Sigmoid colon (tissue), 7 donors: ENCODE results near the gene GNGT1. TPM values are rescaled to one million over a fixed set of nuclear protein-coding genes. Genes with fewer than 3 reads are reported as not detected.
A peak's percentile ranks its signal among the peaks of the same experiment; 100 is the strongest.

ENCODE experiments used
- DNase-seq: peaks from one replicate; pipeline ENCODE4 v3.0.0-alpha.2; 2019
- H3K27ac ChIP-seq, 4 donors: fragments of 200-600 bp; sonication (generic); one replicate each; pipeline ENCODE4 v1.5.1; 2016 to 2019; ENCODE audit warnings: mild to moderate bottlenecking in 1 of 4
- H3K27me3 ChIP-seq, 3 donors: fragments of 200-600 bp; sonication (generic); one replicate each; pipeline ENCODE4 v1.5.1; 2019; ENCODE audit warnings: mild to moderate bottlenecking in 1 of 3
- H3K36me3 ChIP-seq, 4 donors: fragments of 200-600 bp; sonication (generic); one replicate each; pipeline ENCODE4 v1.5.1; 2016 to 2019
- H3K4me1 ChIP-seq, 4 donors: fragments of 200-600 bp; sonication (generic); one replicate each; pipeline ENCODE4 v1.5.1; 2017 to 2019
- H3K4me3 ChIP-seq, 4 donors: fragments of 200-600 bp; sonication (generic); one replicate each; pipeline ENCODE4 v1.5.1; 2017 to 2019; ENCODE audit warnings: mild to moderate bottlenecking in 2 of 4, moderate library complexity in 1 of 4
- H3K9me3 ChIP-seq, 4 donors: fragments of 200-600 bp in 3 of 4; sonication (generic) in 3 of 4; one replicate each; pipeline versions ENCODE4 v1.5.1 to v1.6.1; 2013 to 2019
- EP300 ChIP-seq, 4 donors: sonication (generic); formaldehyde crosslinking; IDR thresholded peaks; one replicate each; pipeline ENCODE4 v1.6.1; 2017; ENCODE audit warnings: antibody characterized with exemption in 4 of 4
- POLR2A ChIP-seq, 2 donors: fragments of 450-650 bp; IDR thresholded peaks; one replicate each; pipeline ENCODE4 v1.6.1; 2016; ENCODE audit warnings: antibody characterized with exemption in 2 of 2, mild to moderate bottlenecking in 2 of 2, moderate library complexity in 2 of 2
- POLR2AphosphoS5 ChIP-seq, 4 donors: sonication (generic); formaldehyde crosslinking; IDR thresholded peaks; one replicate each; pipeline ENCODE4 v1.6.1; 2017; ENCODE audit warnings: antibody characterized with exemption in 4 of 4
- WGBS, 2 donors: extraction: QIAGEN DNeasy Blood & Tissue Kit; methylation state at CpG; one replicate each; pipeline ENCODE4 v1.1.7; 2013; 5-methylcytosine and 5-hydroxymethylcytosine counted together
- intact Hi-C: fragments of 100-400 bp; cut with DNase I; formaldehyde crosslinking; loops from one replicate; pipeline ENCODE4 v1.15.1; 2023
- polyA plus RNA-seq, 3 donors: library from polyadenylated mRNA; stranded (reverse); fragments of 200-250 nt; gene quantifications; one replicate each; pipeline ENCODE4 v1.2.3, GENCODE V29; 2013
- total RNA-seq, 4 donors: library from RNA; depleted of rRNA; stranded (reverse); fragments of >200 nt; gene quantifications; one replicate each; pipeline ENCODE4 v1.1.0, GENCODE V29; 2016
- TF ChIP-seq, protein P1 (sequence below), 4 experiments: fragments of 450-650 bp in 3 of 4; fragments of 200-600 bp in 1 of 4; IDR thresholded peaks; one replicate each; pipeline ENCODE4 v1.5.1; 2016 to 2019; ENCODE audit warnings: antibody characterized with exemption in 4 of 4, mild to moderate bottlenecking in 3 of 4, moderate library complexity in 2 of 4
- donor health status: healthy with polysubstance abuse.
- donor health status: Bipolar disorder and iron deficiency.
- donor health status: healthy.

The GNGT1 gene
- total and polyA plus RNA-seq, 7 donors, result not detected

DNA sequence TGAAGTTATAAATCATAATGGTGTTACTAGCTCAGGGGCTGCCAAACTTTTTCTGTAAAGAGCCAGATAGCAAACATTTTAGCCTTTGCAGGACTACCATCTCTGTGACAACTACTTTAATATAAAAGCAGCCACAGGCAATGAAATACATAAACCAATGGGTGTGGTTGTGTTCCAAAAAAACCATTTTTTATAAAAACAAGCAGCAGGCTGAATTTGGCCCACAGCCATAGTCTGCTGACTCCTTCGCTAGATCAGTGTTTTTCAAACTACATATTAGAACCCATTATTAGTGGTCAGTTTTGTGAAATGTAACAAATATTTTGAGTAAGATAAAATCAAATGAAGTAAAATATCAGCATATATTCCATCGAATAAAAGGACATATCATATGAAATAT, 28.7 kb downstream of the GNGT1 start:
- Histone ChIP-seq H3K36me3 (no peaks in the 10 kb centered on the region), H3K9me3 (no peaks in the 10 kb centered on the region), H3K27ac (no peak overlapping the region), H3K4me1 (peaks cover 0 to 10% (median 0%) of the 10 kb centered on the region in 4 donors), H3K27me3 (no peaks in the 10 kb centered on the region), H3K4me3 (no peak overlapping the region)
- TF ChIP-seq POLR2AphosphoS5 (IDR thresholded peaks at IDR 0.05) (no peak), EP300 (IDR thresholded peaks at IDR 0.05) (no peak), POLR2A (IDR thresholded peaks at IDR 0.05) (no peak)
- TF ChIP-seq, protein P1, sequence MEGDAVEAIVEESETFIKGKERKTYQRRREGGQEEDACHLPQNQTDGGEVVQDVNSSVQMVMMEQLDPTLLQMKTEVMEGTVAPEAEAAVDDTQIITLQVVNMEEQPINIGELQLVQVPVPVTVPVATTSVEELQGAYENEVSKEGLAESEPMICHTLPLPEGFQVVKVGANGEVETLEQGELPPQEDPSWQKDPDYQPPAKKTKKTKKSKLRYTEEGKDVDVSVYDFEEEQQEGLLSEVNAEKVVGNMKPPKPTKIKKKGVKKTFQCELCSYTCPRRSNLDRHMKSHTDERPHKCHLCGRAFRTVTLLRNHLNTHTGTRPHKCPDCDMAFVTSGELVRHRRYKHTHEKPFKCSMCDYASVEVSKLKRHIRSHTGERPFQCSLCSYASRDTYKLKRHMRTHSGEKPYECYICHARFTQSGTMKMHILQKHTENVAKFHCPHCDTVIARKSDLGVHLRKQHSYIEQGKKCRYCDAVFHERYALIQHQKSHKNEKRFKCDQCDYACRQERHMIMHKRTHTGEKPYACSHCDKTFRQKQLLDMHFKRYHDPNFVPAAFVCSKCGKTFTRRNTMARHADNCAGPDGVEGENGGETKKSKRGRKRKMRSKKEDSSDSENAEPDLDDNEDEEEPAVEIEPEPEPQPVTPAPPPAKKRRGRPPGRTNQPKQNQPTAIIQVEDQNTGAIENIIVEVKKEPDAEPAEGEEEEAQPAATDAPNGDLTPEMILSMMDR (IDR thresholded peaks at IDR 0.05), result no peak
- 76 to 91% methylated on average over 2 of the region's 2 CpGs for WGBS, 2 donors
- intact Hi-C loops, result no loop called here
- peak; percentile 65 for DNase-seq

DNA sequence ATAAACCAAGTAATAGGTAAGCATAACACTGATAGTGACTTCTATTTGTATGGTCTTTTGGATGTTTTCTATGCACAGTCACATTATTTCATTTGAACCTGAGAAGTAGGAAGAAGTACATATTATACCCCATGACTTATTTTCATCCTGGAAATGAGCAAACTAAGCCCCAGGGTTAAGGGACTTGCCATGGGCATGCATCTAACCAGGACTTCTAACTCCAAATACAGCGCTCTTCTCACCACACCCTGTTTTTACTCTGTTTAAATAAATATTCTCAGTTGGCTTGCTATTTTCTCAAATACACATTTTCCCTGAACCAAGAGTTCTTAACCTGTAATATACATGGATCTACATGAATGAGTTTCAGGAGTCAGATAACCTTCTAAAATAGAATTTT, 31.5 kb downstream of the GNGT1 start:
- Histone ChIP-seq H3K36me3 (no peaks in the 10 kb centered on the region), H3K4me3 (no peak overlapping the region), H3K4me1 (peaks cover 0 to 10% (median 0%) of the 10 kb centered on the region in 4 donors), H3K9me3 (no peaks in the 10 kb centered on the region), H3K27me3 (no peaks in the 10 kb centered on the region), H3K27ac (no peak overlapping the region)
- intact Hi-C loops, result no loop called here
- no peak for DNase-seq
- 71 to 88% methylated on average over 1 of the region's 1 CpG for WGBS, 2 donors
- TF ChIP-seq EP300 (IDR thresholded peaks at IDR 0.05) (no peak), POLR2A (IDR thresholded peaks at IDR 0.05) (no peak), POLR2AphosphoS5 (IDR thresholded peaks at IDR 0.05) (no peak)
- TF ChIP-seq, protein P1 (IDR thresholded peaks at IDR 0.05), result no peak

DNA sequence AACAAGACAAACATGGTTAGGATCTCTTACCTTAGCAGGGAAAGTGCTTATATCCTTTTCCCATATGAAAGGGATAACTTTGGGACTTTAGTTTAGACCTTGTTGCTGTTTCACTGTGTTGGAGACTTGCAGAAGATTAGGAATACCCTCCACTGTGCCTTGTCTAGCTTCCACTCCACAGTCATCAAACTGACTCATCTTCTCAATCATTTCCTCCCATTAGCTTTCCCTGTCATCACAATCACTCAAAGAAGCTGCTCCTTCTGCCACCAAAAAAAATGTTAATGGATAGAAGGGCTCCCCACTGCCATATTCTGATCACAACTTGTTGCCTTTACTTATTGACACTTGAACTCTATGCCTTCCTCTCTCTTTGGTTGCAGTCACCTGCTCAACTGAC, 31.9 kb downstream of the GNGT1 start:
- H3K4me1 ChIP-seq, result peaks cover 0 to 10% (median 0%) of the 10 kb centered on the region in 4 donors
- intact Hi-C loops, result no loop called here
- DNase-seq, result no peak
- TF ChIP-seq POLR2A (IDR thresholded peaks at IDR 0.05) (no peak), POLR2AphosphoS5 (IDR thresholded peaks at IDR 0.05) (no peak), EP300 (IDR thresholded peaks at IDR 0.05) (no peak)
- TF ChIP-seq, protein P1 (IDR thresholded peaks at IDR 0.05), result no peak
- H3K27me3 ChIP-seq, result no peaks in the 10 kb centered on the region
- no peaks in the 10 kb centered on the region for H3K36me3 ChIP-seq
- H3K9me3 ChIP-seq, result no peaks in the 10 kb centered on the region
- no peak overlapping the region for H3K27ac ChIP-seq
- no peak overlapping the region for H3K4me3 ChIP-seq

DNA sequence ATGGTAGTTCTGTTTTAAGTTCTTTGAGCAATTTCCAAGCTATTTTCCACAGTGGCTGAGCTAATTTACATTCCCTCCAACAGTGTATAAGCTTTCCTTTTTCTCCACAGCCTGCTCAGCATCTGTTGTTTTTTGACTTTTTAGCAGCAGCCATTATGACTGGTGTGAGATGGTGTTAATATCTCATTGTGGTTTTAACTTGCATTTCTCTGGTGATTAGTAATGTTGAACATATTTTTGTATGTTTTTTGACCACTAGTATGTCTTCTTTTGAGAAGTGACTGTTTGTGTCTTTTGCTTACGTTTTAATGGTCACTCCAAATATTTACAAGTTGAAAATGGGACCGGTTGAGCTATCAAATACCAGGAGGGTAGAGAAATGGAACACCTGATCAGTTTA, 35.6 kb downstream of the GNGT1 start:
- no peak overlapping the region for H3K4me3 ChIP-seq
- WGBS, 2 donors, result 73 to 82% methylated on average over 2 of the region's 2 CpGs
- H3K36me3 ChIP-seq, result no peaks in the 10 kb centered on the region
- DNase-seq, result no peak
- no peaks in the 10 kb centered on the region for H3K9me3 ChIP-seq
- no peaks in the 10 kb centered on the region for H3K4me1 ChIP-seq
- H3K27me3 ChIP-seq, result no peaks in the 10 kb centered on the region
- intact Hi-C loops, result no loop called here
- TF ChIP-seq, protein P1 (IDR thresholded peaks at IDR 0.05), result no peak
- no peak overlapping the region for H3K27ac ChIP-seq

DNA sequence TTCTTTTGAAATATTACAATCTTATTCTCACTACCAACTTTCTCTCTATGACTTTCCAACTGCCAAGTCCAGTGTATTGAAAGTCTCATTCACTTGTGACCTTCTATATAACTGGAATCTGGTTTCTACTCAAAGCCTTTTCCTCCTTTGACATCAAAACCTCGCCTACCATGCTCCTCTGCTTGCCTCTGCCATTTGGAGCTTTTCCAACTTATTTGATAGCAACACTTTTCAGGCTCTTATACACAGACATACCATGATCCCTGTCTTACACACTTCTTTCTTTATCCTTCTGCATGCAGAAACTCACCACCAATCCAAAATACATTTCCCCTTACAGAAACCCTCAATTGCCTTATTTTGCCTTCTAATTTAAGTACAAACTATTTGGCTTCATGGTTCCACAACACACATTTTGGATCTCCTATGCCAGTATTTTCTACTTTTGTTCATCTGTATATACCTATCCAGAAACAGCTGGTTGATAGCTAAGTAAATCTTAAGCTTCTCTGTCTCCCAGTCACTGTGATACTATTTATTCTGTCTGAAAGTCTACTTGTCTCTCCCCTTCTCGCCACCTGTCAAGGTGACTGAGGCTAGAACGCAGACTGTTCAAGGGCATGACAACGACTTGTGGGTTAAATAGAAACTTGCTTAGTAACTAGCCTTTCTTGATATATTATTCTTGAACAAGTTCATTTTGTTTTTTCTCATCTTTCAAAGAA, 37.6 kb downstream of the GNGT1 start:
- WGBS, 2 donors, result 46 to 58% methylated on average over 4 of the region's 4 CpGs

More for the DNA sequence above, 37.6 kb downstream of the GNGT1 start:
- H3K4me1 ChIP-seq, result no peaks in the 10 kb centered on the region
- no peaks in the 10 kb centered on the region for H3K9me3 ChIP-seq
- H3K27ac ChIP-seq, result no peak overlapping the region
- no peaks in the 10 kb centered on the region for H3K36me3 ChIP-seq
- DNase-seq, result no peak
- intact Hi-C loops, result no loop called here
- H3K4me3 ChIP-seq, result no peak overlapping the region
- TF ChIP-seq EP300 (IDR thresholded peaks at IDR 0.05) (no peak), POLR2A (IDR thresholded peaks at IDR 0.05) (no peak), POLR2AphosphoS5 (IDR thresholded peaks at IDR 0.05) (no peak)
- TF ChIP-seq, protein P1 (IDR thresholded peaks at IDR 0.05), result no peak
- no peaks in the 10 kb centered on the region for H3K27me3 ChIP-seq
